GM12878 (cell line): ENCODE measurements around the gene SYS1. TPM values are rescaled to one million over a fixed set of nuclear protein-coding genes. Genes with fewer than 3 reads are reported as not detected.

ENCODE experiments used
- ATAC-seq: fragments of 200-7000 bp; cut with Tn5 transposase; 3 replicates; pipeline ENCODE4 v1.9.1; 2020; ENCODE audit warnings: mild to moderate bottlenecking, moderate library complexity
- BruUV-seq: library from RNA; stranded (reverse); fragments of 400-500 nt; replicated peaks from 2 replicates; lab custom pipeline; 2021; lab: Mats Ljungman, UMichigan
- CTCF ChIA-PET: fragments of 300-600 bp; sonication (Branson Sonifier 250); formaldehyde crosslinking; extraction: SDS; loops from one replicate; lab custom pipeline; 2021; ENCODE audit warnings: inconsistent platforms; lab: Yijun Ruan, JAX
- POLR2A ChIA-PET: fragments of 350-600 bp; formaldehyde crosslinking; extraction: SDS; loops from one replicate; lab custom pipeline; 2021; ENCODE audit warnings: inconsistent platforms; lab: Charles Lee
- RAD21 ChIA-PET: fragments of 300-600 bp; sonication (Branson Sonifier 250); formaldehyde crosslinking; loops from one replicate; lab custom pipeline; 2023; ENCODE audit warnings: antibody characterized with exemption; ENCODE audit not compliant: unreplicated experiment; lab: Charles Lee
- SMC1A ChIA-PET: fragments of 300-600 bp; sonication (Branson Sonifier 250); formaldehyde crosslinking; loops from one replicate; lab custom pipeline; 2023; ENCODE audit not compliant: unreplicated experiment, uncharacterized antibody; lab: Charles Lee
- DNase-seq: peaks from one replicate; pipeline ENCODE4 v3.0.0-alpha.2; 2011; ENCODE audit warnings: low read depth, low spot score
- FAIRE-seq: peaks from 3 replicates; lab custom pipeline; 2011; peaks lifted over from hg19 to GRCh38; lab: Jason Lieb, UNC
- H2AFZ ChIP-seq: 2 replicates; pipeline ENCODE4 v1.6.0; 2011; ENCODE audit warnings: low read depth, low read length, control low read depth; ENCODE audit not compliant: control insufficient read depth
- H3K27ac ChIP-seq: 2 replicates; pipeline ENCODE4 v1.5.1; 2011; ENCODE audit warnings: control low read depth; ENCODE audit not compliant: control insufficient read depth, insufficient read depth
- H3K27me3 ChIP-seq, 2 experiments: replicated peaks in 1 of 2; 2 replicates each; pipeline versions ENCODE4 v1.6.0 to v1.6.1; 2011; ENCODE audit warnings: low read length in 1 of 2; ENCODE audit not compliant: control insufficient read depth in 2 of 2, insufficient read depth in 2 of 2
- H3K36me3 ChIP-seq, 2 experiments: 2 replicates each; pipeline ENCODE4 v1.5.1; 2011; ENCODE audit warnings: low read length in 1 of 2; ENCODE audit not compliant: control insufficient read depth in 2 of 2, insufficient read depth in 2 of 2
- H3K4me1 ChIP-seq: 2 replicates; pipeline ENCODE4 v1.6.1; 2011; ENCODE audit warnings: mild to moderate bottlenecking, low read length, moderate library complexity, mixed read lengths; ENCODE audit not compliant: control insufficient read depth, insufficient read depth
- H3K4me2 ChIP-seq: 2 replicates; pipeline ENCODE4 v1.6.0; 2011; ENCODE audit warnings: control low read depth; ENCODE audit not compliant: control insufficient read depth, insufficient read depth
- H3K4me3 ChIP-seq: fragments of 200-600 bp; sonication (generic); 2 replicates; pipeline ENCODE4 v1.5.1; 2016
- H3K79me2 ChIP-seq: 2 replicates; pipeline ENCODE4 v1.6.0; 2011; ENCODE audit warnings: low read length; ENCODE audit not compliant: control insufficient read depth, insufficient read depth
- H3K9ac ChIP-seq: 2 replicates; pipeline ENCODE4 v1.8.0; 2011; ENCODE audit warnings: low read length, control low read depth, mixed read lengths; ENCODE audit not compliant: control insufficient read depth, insufficient read depth
- H3K9me3 ChIP-seq: replicated peaks from 3 replicates; pipeline ENCODE4 v1.5.1; 2011; ENCODE audit warnings: mild to moderate bottlenecking, low read length; ENCODE audit not compliant: control insufficient read depth, insufficient read depth
- H4K20me1 ChIP-seq: 2 replicates; pipeline ENCODE4 v1.6.0; 2011; ENCODE audit not compliant: control insufficient read depth, insufficient read depth
- BRCA1 ChIP-seq: IDR thresholded peaks from 2 replicates; pipeline ENCODE4 v1.6.1; 2011; ENCODE audit warnings: low read depth, low read length, improper control_type of control experiment
- E2F8 ChIP-seq: fragments of 450-650 bp; IDR thresholded peaks from 2 replicates; pipeline ENCODE4 v1.6.1; 2018; ENCODE audit warnings: mild to moderate bottlenecking, low read depth, moderate library complexity; ENCODE audit not compliant: partially characterized antibody
- ETV6 ChIP-seq, 2 experiments: fragments of 450-650 bp in 1 of 2; IDR thresholded peaks in 1 of 2; conservative IDR thresholded peaks in 1 of 2; 2 replicates each; pipeline ENCODE4 v1.6.1; 2014; ENCODE audit warnings: antibody characterized with exemption in 1 of 2, borderline replicate concordance in 1 of 2, low read depth in 1 of 2, mild to moderate bottlenecking in 1 of 2, moderate library complexity in 1 of 2
- FOS ChIP-seq: IDR thresholded peaks from 3 replicates; pipeline ENCODE4 v1.6.1; 2011; ENCODE audit warnings: borderline replicate concordance; ENCODE audit not compliant: insufficient read length; ENCODE audit errors: extremely low read depth
- HDAC6 ChIP-seq: fragments of 200-600 bp; sonication (generic); IDR thresholded peaks from one replicate; pipeline ENCODE4 v1.8.0; 2017; ENCODE audit warnings: antibody characterized with exemption; ENCODE audit not compliant: unreplicated experiment
- LARP7 ChIP-seq: fragments of 450-650 bp; IDR thresholded peaks from 2 replicates; pipeline ENCODE4 v1.6.1; 2017; ENCODE audit warnings: mild to moderate bottlenecking
- MTA3 ChIP-seq: IDR thresholded peaks from 2 replicates; pipeline ENCODE4 v1.6.1; 2012; ENCODE audit warnings: low read length, inconsistent platforms, borderline replicate concordance
- PAX8 ChIP-seq: fragments of 450-650 bp; IDR thresholded peaks from 2 replicates; pipeline ENCODE4 v1.6.1; 2017; ENCODE audit warnings: mild to moderate bottlenecking, moderate library complexity
- TCF3 ChIP-seq: IDR thresholded peaks from 2 replicates; pipeline ENCODE4 v1.6.1; 2012; ENCODE audit warnings: low read depth, mild to moderate bottlenecking, low read length, borderline replicate concordance; ENCODE audit not compliant: insufficient read depth
- ZNF384 ChIP-seq: IDR thresholded peaks from 2 replicates; pipeline ENCODE4 v1.6.1; 2012; ENCODE audit warnings: low read depth, mild to moderate bottlenecking, low read length, improper control_type of control experiment, borderline replicate concordance
- WGBS: methylation state at CpG from one replicate; pipeline ENCODE4 v1.1.6; 2016; ENCODE audit warnings: low lambda C conversion rate; ENCODE audit not compliant: insufficient replicate concordance, insufficient coverage; ENCODE audit errors: missing lambda C conversion rate; 5-methylcytosine and 5-hydroxymethylcytosine counted together
- in situ Hi-C: fragments of 300-500 bp; cut with MboI; formaldehyde crosslinking; loops from 9 replicates; pipeline ENCODE4 v1.14.3; 2018; ENCODE audit warnings: mixed read lengths
- intact Hi-C: fragments of 100-400 bp; cut with micrococcal nuclease; formaldehyde crosslinking; loops from one replicate; pipeline ENCODE4 v1.14.2; 2022; ENCODE audit not compliant: unreplicated experiment
- polyA plus RNA-seq, 11 experiments: library from polyadenylated mRNA; depleted of rRNA in 4 of 11; unstranded in 6 of 11; stranded (reverse) in 5 of 11; fragments of >200 nt; fragmentation: Nextera tagmentation in 4 of 11; fragmentation: Illumina TruSeq in 1 of 11; extraction: Ambion mirVana in 4 of 11; extraction: Trizol in 1 of 11; gene quantifications; 1 replicate in 1 of 11; 2 replicates in 10 of 11; pipeline versions ENCODE4 v1.2.1 to v1.2.3, GENCODE V29; 2011 to 2016; ENCODE audit warnings: inconsistent platforms in 2 of 11, missing spikeins in 2 of 11, low read depth in 1 of 11
- total RNA-seq, 4 experiments: library from RNA; depleted of rRNA in 3 of 4; stranded (reverse); fragments of >200 nt in 3 of 4; fragmentation: Illumina TruSeq in 1 of 4; extraction: Trizol in 1 of 4; gene quantifications; 2 replicates each; pipeline versions ENCODE4 v1.2.1 to v1.2.3, GENCODE V29; 2013 to 2021

The SYS1 gene
- total and polyA plus RNA-seq, 10 of the 15 experiments (the other 5 are each of a cell fraction or from before 2014, with no cell fraction given) = 5.1 to 22.6 (median 9.3) TPM

- ATAC-seq = no peak
- Histone ChIP-seq H3K79me2 (no peaks in the 10 kb centered on the region), H3K4me1 (peaks cover 19% of the 10 kb centered on the region), H3K9ac (no peak overlapping the region), H3K4me3 (no peak overlapping the region), H3K27me3 (peaks cover 4 to 6% of the 10 kb centered on the region in 2 experiments; a peak in 3 of 4 replicates), H3K9me3 (no peaks in the 10 kb centered on the region; the same call in 2 of the 3 replicates), H3K36me3 (no peaks in the 10 kb centered on the region), H2AFZ (no peak overlapping the region), H3K4me2 (no peak overlapping the region), H4K20me1 (no peaks in the 10 kb centered on the region), H3K27ac (no peak overlapping the region)
- BruUV-seq = no TSS peak
- ChIA-PET CTCF (interaction anchor here (0.9 to 11.2 kb wide), 20 partner anchors 9 to 466 kb away, joined by 3 to 121 read pairs (median 10); partner anchors contain the start of genes SDC4 and SYS1), RAD21 (interaction anchor here (1.2 to 4.9 kb wide), 5 partner anchors 17 to 453 kb away, joined by 3 to 36 read pairs (median 7); no protein-coding TSS in a partner anchor), POLR2A (no interaction called here), SMC1A (interaction anchor here (0.6 to 7.2 kb wide), 11 partner anchors 9 to 453 kb away, joined by 3 to 82 read pairs (median 4); partner anchors contain the start of gene SYS1)
- no peak for FAIRE-seq
- TF ChIP-seq PAX8 = no peak
- no peak for DNase-seq
- WGBS = 10% methylated on average over 3 of the region's 3 CpGs
- intact Hi-C loops = no loop called here
- in situ Hi-C loops = no loop called here
Observed at GRCh38 chr20:45317826-45318225, 45.1 kb upstream of the SYS1 start.

GRCh38 chr20:45318386-45318939, 44.5 kb upstream of the SYS1 start:
- Histone ChIP-seq H3K9me3 (no peaks in the 10 kb centered on the region; the same call in 2 of the 3 replicates), H4K20me1 (no peaks in the 10 kb centered on the region), H3K36me3 (no peaks in the 10 kb centered on the region), H3K27me3 (peaks cover 4 to 6% of the 10 kb centered on the region in 2 experiments; a peak in 3 of 4 replicates), H3K9ac (no peak overlapping the region), H3K27ac (no peak overlapping the region), H3K4me3 (no peak overlapping the region), H3K4me2 (no peak overlapping the region), H3K79me2 (no peaks in the 10 kb centered on the region), H2AFZ (no peak overlapping the region), H3K4me1 (peaks cover 19% of the 10 kb centered on the region)
- CTCF ChIA-PET = interaction anchor here (0.7 to 11.2 kb wide), 31 partner anchors 8 to 465 kb away, joined by 3 to 121 read pairs (median 7); partner anchors contain the start of genes SDC4 and SYS1
- SMC1A ChIA-PET = interaction anchor here (0.7 to 7.2 kb wide), 12 partner anchors 9 to 452 kb away, joined by 3 to 82 read pairs (median 4); partner anchors contain the start of gene SYS1
- RAD21 ChIA-PET = interaction anchor here (0.5 to 4.9 kb wide), 9 partner anchors 13 to 453 kb away, joined by 3 to 36 read pairs (median 4); no protein-coding TSS in a partner anchor
- no TSS peak for BruUV-seq
- intact Hi-C loops (no loop called here), in situ Hi-C loops (no loop called here)
- ATAC-seq = no peak
- no peak for TF ChIP-seq E2F8
- no peak for TF ChIP-seq ZNF384
- TF ChIP-seq TCF3 = no peak
- TF ChIP-seq FOS = no peak
- no peak for TF ChIP-seq ETV6 (conservative IDR thresholded peaks at IDR 0.05 in 1 of 2, IDR thresholded peaks at IDR 0.05 in 1 of 2; ENCODE audit: borderline replicate concordance in 1 of 2, low read depth in 1 of 2)
- TF ChIP-seq MTA3 = no peak
- TF ChIP-seq LARP7 = no peak
- no peak for TF ChIP-seq BRCA1
- TF ChIP-seq HDAC6 = no peak
- POLR2A ChIA-PET = interaction anchor here (0.6 to 1.0 kb wide), 4 partner anchors 50 to 131 kb away, joined by 3 to 4 read pairs (median 4); no protein-coding TSS in a partner anchor
- no peak for DNase-seq
- 57% methylated on average over 7 of the region's 7 CpGs for WGBS
- FAIRE-seq = no peak
